Spleen (tissue), 7 donors: ENCODE data around the gene TRPM1.

Experiments
- POLR2A ChIP-seq, 3 donors: fragments of 450-650 bp; IDR thresholded peaks; one replicate each; pipeline ENCODE4 v1.5.1; 2017; ENCODE audit warnings: antibody characterized with exemption in 3 of 3, mild to moderate bottlenecking in 1 of 3
- POLR2AphosphoS5 ChIP-seq, 3 donors: sonication (generic); formaldehyde crosslinking; IDR thresholded peaks; one replicate each; pipeline ENCODE4 v1.5.1; 2017; ENCODE audit warnings: antibody characterized with exemption in 3 of 3
- TF ChIP-seq, protein P1 (sequence below), 11 experiments: fragments of 200-600 bp in 7 of 11; fragments of 450-650 bp in 4 of 11; sonication (generic) in 4 of 11; IDR thresholded peaks in 8 of 11; conservative IDR thresholded peaks in 3 of 11; 1 replicate in 7 of 11; 2 replicates in 4 of 11; pipeline versions ENCODE4 v1.4.0 to v1.8.0; 2016 to 2021; ENCODE audit warnings: antibody characterized with exemption in 11 of 11, inconsistent platforms in 4 of 11, mild to moderate bottlenecking in 1 of 11
- donor health status: DM: no; HTN: no; CAD: no; lungs with moderate emphysema.
- donor health status: DM: no; HTN: no; CAD: no.
- donor health status: DM: no; HTN: no; CAD: no.

GRCh38 chr15:31037731-31038477 is 63.6 kb downstream of the TRPM1 start:
- TF ChIP-seq POLR2A (IDR thresholded peaks at IDR 0.05) (no peak), POLR2AphosphoS5 (IDR thresholded peaks at IDR 0.05) (no peak)
- TF ChIP-seq, protein P1, sequence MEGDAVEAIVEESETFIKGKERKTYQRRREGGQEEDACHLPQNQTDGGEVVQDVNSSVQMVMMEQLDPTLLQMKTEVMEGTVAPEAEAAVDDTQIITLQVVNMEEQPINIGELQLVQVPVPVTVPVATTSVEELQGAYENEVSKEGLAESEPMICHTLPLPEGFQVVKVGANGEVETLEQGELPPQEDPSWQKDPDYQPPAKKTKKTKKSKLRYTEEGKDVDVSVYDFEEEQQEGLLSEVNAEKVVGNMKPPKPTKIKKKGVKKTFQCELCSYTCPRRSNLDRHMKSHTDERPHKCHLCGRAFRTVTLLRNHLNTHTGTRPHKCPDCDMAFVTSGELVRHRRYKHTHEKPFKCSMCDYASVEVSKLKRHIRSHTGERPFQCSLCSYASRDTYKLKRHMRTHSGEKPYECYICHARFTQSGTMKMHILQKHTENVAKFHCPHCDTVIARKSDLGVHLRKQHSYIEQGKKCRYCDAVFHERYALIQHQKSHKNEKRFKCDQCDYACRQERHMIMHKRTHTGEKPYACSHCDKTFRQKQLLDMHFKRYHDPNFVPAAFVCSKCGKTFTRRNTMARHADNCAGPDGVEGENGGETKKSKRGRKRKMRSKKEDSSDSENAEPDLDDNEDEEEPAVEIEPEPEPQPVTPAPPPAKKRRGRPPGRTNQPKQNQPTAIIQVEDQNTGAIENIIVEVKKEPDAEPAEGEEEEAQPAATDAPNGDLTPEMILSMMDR (IDR thresholded peaks at IDR 0.05 in 8 of 11, conservative IDR thresholded peaks at IDR 0.05 in 3 of 11): no peak
